ENCODE measurements around the gene DIPK1B.

- TF ChIP-seq POLR2A (IDR thresholded peaks at IDR 0.05; ENCODE audit: low read depth, low read length), result no peak
- TF ChIP-seq POLR2AphosphoS5 (IDR thresholded peaks at IDR 0.05; ENCODE audit: low read depth, low read length), result no peak
- no peak for TF ChIP-seq TAF1 (IDR thresholded peaks at IDR 0.05; ENCODE audit: low read depth, low read length)
Observed at GRCh38 chr9:136764301-136764891, 52.0 kb downstream of the DIPK1B start, which contains the start of gene LCN15.

Measured in GM12891 (cell line).